OCI-LY1 (cell line): ENCODE data around the gene KATNIP.

ENCODE experiments used
- H2AFZ ChIP-seq: fragments of 200-600 bp; sonication (generic), shearing (Covaris generic); 2 replicates; pipeline ENCODE4 v1.6.0; 2014; ENCODE audit warnings: antibody characterized with exemption, mild to moderate bottlenecking, low read length
- H3F3A ChIP-seq: fragments of 200-600 bp; sonication (generic), shearing (Covaris generic); 2 replicates; pipeline ENCODE4 v1.6.0; 2014; ENCODE audit warnings: mild to moderate bottlenecking, antibody characterized with exemption, low read length, moderate library complexity; ENCODE audit not compliant: insufficient read depth
- H3K27ac ChIP-seq: fragments of 200-600 bp; sonication (generic); 2 replicates; pipeline ENCODE4 v1.5.1; 2014; ENCODE audit warnings: low read length, mixed run types, mild to moderate bottlenecking, low read depth; ENCODE audit not compliant: poor library complexity, severe bottlenecking
- H3K27me3 ChIP-seq: fragments of 200-600 bp; sonication (generic); 2 replicates; pipeline ENCODE4 v1.6.0; 2014; ENCODE audit warnings: antibody characterized with exemption, mild to moderate bottlenecking, low read length, moderate library complexity; ENCODE audit not compliant: insufficient read depth
- H3K36me3 ChIP-seq: fragments of 200-600 bp; sonication (generic); 2 replicates; pipeline ENCODE4 v1.6.1; 2014; ENCODE audit warnings: mild to moderate bottlenecking, antibody characterized with exemption, low read length, moderate library complexity, mixed read lengths; ENCODE audit not compliant: insufficient read depth
- H3K4me1 ChIP-seq: fragments of 200-600 bp; sonication (generic); 2 replicates; pipeline ENCODE4 v1.5.1; 2014; ENCODE audit warnings: mild to moderate bottlenecking, low read length, moderate library complexity; ENCODE audit not compliant: insufficient read depth, severe bottlenecking
- H3K4me2 ChIP-seq: fragments of 200-600 bp; sonication (generic), shearing (Covaris generic); 2 replicates; pipeline ENCODE4 v1.6.1; 2014; ENCODE audit warnings: low read length
- H3K4me3 ChIP-seq: fragments of 200-600 bp; sonication (generic); 2 replicates; pipeline ENCODE4 v1.5.1; 2014; ENCODE audit warnings: low read length, low read depth, mild to moderate bottlenecking, mixed read lengths; ENCODE audit not compliant: poor library complexity, severe bottlenecking
- H3K79me2 ChIP-seq: fragments of 200-600 bp; shearing (Covaris generic); 2 replicates; pipeline ENCODE4 v1.6.1; 2016; ENCODE audit warnings: mixed run types, low read length, mixed read lengths; ENCODE audit not compliant: insufficient read depth
- H3K9ac ChIP-seq: fragments of 200-600 bp; sonication (generic), shearing (Covaris generic); 2 replicates; pipeline ENCODE4 v1.6.1; 2014; ENCODE audit warnings: mild to moderate bottlenecking, low read length, mixed read lengths
- H3K9me2 ChIP-seq: fragments of 200-600 bp; sonication (generic), shearing (Covaris generic); 2 replicates; pipeline ENCODE4 v1.6.1; 2014; ENCODE audit warnings: low read depth, mild to moderate bottlenecking, low read length, mixed read lengths
- H3K9me3 ChIP-seq: fragments of 200-600 bp; shearing (Covaris generic); 2 replicates; pipeline ENCODE4 v1.6.1; 2014; ENCODE audit warnings: low read length, mixed read lengths
- H4K20me1 ChIP-seq: fragments of 200-600 bp; sonication (generic), shearing (Covaris generic); 2 replicates; pipeline ENCODE4 v1.6.0; 2016; ENCODE audit warnings: mild to moderate bottlenecking, low read length; ENCODE audit not compliant: insufficient read depth
- EZH2 ChIP-seq: fragments of 200-600 bp; sonication (generic), shearing (Covaris generic); IDR thresholded peaks from 2 replicates; pipeline ENCODE4 v1.8.0; 2017; ENCODE audit warnings: borderline replicate concordance, mixed run types, mild to moderate bottlenecking, antibody characterized with exemption, low read length, moderate library complexity, mixed read lengths
- TF ChIP-seq, protein P1 (sequence below): fragments of 200-600 bp; sonication (generic), shearing (Covaris generic); IDR thresholded peaks from 2 replicates; pipeline ENCODE4 v1.5.1; 2017; ENCODE audit warnings: mild to moderate bottlenecking, antibody characterized with exemption, low read length, moderate library complexity, mixed read lengths

The KATNIP gene

DNA sequence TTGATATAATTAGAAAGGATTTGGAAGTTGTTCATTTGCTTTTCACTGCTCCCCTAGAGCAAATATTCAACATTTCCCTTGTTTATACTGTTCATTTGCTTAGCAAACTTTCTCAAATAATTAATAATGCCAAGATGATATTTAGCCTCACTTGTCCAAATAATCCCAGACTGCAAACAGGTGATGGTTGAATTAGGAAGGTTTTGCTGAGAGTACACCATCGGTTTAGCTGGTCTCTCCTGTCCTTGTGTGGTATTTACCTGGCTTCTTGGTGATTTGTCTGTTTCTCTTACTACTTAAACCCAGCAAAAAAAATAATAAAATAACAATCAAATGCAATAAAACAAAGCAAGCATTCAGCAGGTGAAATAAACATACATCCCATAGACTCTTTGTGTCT lies 6.5 kb downstream of the KATNIP start:
- no peaks in the 10 kb centered on the region for H3K36me3 ChIP-seq
- no peak overlapping the region for H3K4me3 ChIP-seq
- no peaks in the 10 kb centered on the region for H3F3A ChIP-seq
- no peak overlapping the region for H2AFZ ChIP-seq
- TF ChIP-seq, protein P1, sequence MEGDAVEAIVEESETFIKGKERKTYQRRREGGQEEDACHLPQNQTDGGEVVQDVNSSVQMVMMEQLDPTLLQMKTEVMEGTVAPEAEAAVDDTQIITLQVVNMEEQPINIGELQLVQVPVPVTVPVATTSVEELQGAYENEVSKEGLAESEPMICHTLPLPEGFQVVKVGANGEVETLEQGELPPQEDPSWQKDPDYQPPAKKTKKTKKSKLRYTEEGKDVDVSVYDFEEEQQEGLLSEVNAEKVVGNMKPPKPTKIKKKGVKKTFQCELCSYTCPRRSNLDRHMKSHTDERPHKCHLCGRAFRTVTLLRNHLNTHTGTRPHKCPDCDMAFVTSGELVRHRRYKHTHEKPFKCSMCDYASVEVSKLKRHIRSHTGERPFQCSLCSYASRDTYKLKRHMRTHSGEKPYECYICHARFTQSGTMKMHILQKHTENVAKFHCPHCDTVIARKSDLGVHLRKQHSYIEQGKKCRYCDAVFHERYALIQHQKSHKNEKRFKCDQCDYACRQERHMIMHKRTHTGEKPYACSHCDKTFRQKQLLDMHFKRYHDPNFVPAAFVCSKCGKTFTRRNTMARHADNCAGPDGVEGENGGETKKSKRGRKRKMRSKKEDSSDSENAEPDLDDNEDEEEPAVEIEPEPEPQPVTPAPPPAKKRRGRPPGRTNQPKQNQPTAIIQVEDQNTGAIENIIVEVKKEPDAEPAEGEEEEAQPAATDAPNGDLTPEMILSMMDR, result no peak
- TF ChIP-seq EZH2, result no peak
- no peaks in the 10 kb centered on the region for H3K4me1 ChIP-seq
- H3K4me2 ChIP-seq, result no peak overlapping the region
- no peaks in the 10 kb centered on the region for H3K79me2 ChIP-seq
- H3K27me3 ChIP-seq, result no peaks in the 10 kb centered on the region
- no peaks in the 10 kb centered on the region for H3K9me2 ChIP-seq
- no peak overlapping the region for H3K27ac ChIP-seq
- no peak overlapping the region for H3K9ac ChIP-seq
- no peaks in the 10 kb centered on the region for H3K9me3 ChIP-seq
- H4K20me1 ChIP-seq, result no peaks in the 10 kb centered on the region

- Histone ChIP-seq H3K36me3 (no peaks in the 10 kb centered on the region), H3K4me2 (no peak overlapping the region), H3K9me2 (no peaks in the 10 kb centered on the region), H3K27me3 (no peaks in the 10 kb centered on the region), H3K27ac (no peak overlapping the region), H3K79me2 (no peaks in the 10 kb centered on the region), H3K9me3 (no peaks in the 10 kb centered on the region), H3K4me1 (no peaks in the 10 kb centered on the region), H2AFZ (no peak overlapping the region), H3K4me3 (no peak overlapping the region), H3K9ac (no peak overlapping the region), H4K20me1 (no peaks in the 10 kb centered on the region), H3F3A (no peaks in the 10 kb centered on the region)
- TF ChIP-seq EZH2, result no peak
- TF ChIP-seq, protein P1, result no peak
These were observed 8.5 kb downstream of the KATNIP start for GRCh38 chr16:27558434-27558833.

DNA sequence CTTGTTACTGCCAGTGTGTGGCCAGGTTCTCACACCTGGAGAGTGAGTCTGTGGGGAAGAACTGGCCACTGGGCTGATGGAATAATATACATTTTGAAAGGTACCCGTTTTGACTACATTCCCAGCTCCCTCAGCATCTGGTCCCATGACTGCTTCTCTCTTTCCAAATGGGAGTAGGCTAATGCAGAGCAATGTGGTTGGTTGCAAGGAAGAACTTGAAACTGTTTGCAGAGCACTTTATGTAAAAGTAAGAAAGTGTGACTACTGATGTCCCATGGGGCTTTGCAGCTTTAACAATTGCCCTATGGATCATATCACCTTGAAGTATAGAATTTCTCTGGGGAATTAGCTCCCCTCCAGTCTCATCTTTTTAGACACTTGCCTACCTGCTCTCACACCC lies 9.0 kb downstream of the KATNIP start:
- TF ChIP-seq, protein P1, result no peak
- no peak for TF ChIP-seq EZH2
- Histone ChIP-seq H3K4me2 (no peak overlapping the region), H3K27ac (no peak overlapping the region)

More for the DNA sequence above, 9.0 kb downstream of the KATNIP start:
- no peaks in the 10 kb centered on the region for H3K4me1 ChIP-seq
- H3K79me2 ChIP-seq, result no peaks in the 10 kb centered on the region
- no peaks in the 10 kb centered on the region for H3F3A ChIP-seq
- H3K36me3 ChIP-seq, result no peaks in the 10 kb centered on the region
- no peaks in the 10 kb centered on the region for H3K9me3 ChIP-seq
- H4K20me1 ChIP-seq, result no peaks in the 10 kb centered on the region
- H3K9ac ChIP-seq, result no peak overlapping the region
- no peak overlapping the region for H3K4me3 ChIP-seq
- no peaks in the 10 kb centered on the region for H3K27me3 ChIP-seq
- H2AFZ ChIP-seq, result no peak overlapping the region
- H3K9me2 ChIP-seq, result no peaks in the 10 kb centered on the region
